HG02981 (cell line): Measurements from ENCODE around the gene NUDT14.
A peak's percentile ranks its signal among the peaks of the same experiment; 100 is the strongest.

ENCODE experiments used
- ATAC-seq: cut with Tn5 transposase; IDR thresholded peaks from one replicate; pipeline ENCODE4 v1.9.1; 2021; ENCODE audit warnings: mild to moderate bottlenecking, moderate library complexity; ENCODE audit not compliant: unreplicated experiment

The NUDT14 gene

GRCh38 chr14:105180592-105181548, at the start of gene NUDT14:
Gene NUDT14, minus strand, starts transcription at chr14:105181312. Its CDS starts 103 bp downstream, at chr14:105181209.
- ATAC-seq, result peak; percentile 57

DNA sequence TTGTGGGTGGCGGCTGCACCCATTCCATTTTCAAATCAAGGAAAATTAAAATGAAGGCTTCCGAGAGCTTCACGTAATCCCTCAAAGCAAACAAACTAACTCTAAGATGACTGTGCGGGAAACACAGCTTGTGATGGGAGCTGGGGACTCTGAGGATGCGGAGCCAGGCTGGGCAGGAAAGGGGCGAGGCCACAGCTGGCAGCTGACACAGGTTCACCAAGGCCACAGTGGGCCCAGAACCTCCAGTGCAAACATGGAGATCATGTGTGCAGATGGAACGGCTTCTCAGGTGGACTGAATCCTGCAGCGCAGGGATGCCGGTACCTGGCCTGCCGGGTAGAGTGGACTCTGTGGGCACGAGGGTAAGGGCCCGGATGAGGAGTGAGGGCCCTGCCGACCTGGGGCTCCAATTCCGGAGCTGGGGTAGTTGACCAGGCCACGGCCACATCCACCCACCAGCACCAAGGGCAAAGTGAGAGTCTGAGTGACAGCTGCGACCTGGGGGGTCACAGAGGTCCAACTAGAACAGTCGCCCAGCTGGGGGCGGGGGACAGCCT, 48.1 kb upstream of the NUDT14 start:
- no peak for ATAC-seq

- ATAC-seq, result no peak
These were observed 47.5 kb upstream of the NUDT14 start for GRCh38 chr14:105228562-105228961.

- no peak for ATAC-seq
These were observed 46.2 kb upstream of the NUDT14 start for GRCh38 chr14:105227346-105227745.

- no peak for ATAC-seq
These were observed 45.1 kb upstream of the NUDT14 start for GRCh38 chr14:105226198-105226597.

GRCh38 chr14:105224845-105225570, 43.9 kb upstream of the NUDT14 start:
- no peak for ATAC-seq

GRCh38 chr14:105223770-105224544, 42.8 kb upstream of the NUDT14 start:
- no peak for ATAC-seq

GRCh38 chr14:105223260-105223659, 42.1 kb upstream of the NUDT14 start:
- ATAC-seq, result no peak

DNA sequence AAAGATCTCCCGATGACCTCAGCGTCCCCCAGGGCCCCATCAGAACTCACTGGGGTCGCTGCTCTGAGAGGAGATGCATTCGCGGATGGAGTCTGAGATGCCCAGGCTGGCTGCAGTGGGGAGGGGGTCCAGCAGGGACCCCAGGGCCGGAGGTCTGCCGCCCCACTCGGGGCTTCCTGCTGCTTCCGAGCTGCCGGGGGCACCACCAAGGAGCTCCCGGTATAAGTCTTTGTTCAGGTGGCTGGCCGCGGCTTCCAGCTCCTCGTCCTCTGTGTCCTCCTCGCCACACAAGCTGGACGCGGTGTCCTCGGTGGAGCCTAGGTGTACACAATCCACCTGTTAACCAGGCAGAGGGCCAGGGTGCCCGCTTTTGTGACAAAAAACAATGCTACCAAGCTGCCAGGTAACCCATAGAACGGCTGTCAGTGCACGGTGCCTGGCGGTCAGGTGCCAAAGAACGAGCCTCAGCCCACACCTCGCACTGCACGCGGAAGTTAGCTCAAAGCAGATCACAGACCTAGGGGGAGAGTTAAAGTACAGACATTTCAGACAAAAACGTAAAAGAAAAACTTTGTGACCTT, 40.6 kb upstream of the NUDT14 start:
- no peak for ATAC-seq

DNA sequence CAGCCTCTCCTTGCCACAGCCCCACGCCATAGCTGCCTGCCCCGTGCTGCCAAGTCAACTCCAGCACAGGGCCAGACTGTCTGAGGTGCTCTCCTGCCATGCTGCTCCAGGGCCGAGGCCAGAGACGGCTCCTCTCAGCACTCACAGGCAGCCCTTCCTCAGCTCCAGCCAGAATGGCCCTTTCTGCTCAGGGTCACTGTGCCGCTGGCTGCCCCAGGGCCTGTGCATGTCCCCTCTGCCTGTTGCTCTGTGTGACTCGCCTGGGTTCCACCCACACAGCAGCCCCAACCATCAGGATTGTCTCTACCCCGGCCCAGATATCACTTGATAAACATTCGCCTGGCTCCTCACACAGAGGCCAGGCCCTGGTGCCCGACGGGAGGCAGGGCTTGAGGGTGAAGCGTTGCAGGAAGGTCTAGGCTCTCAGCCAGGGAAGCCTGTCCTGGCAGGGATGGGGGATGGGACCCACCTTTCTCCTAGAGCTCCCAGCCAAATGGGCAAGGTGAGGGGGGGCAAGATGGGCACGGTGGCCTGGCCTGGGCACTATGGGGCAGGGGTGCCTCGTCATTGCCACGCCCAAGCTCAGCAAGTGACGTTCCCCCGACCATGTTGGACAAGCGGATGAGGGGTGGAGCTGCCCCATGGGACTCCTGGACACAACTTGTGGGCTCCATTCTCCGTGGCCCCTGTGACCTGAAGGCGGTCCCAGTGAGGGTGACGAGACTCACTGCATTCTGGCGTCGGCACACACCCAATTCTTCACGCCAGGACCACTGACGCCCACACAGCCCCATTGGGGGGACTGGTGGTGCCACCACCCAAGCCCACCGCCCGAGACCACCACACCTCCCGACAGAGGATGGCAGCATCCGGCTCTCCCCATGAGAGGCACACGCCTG, 39.8 kb upstream of the NUDT14 start:
- no peak for ATAC-seq

GRCh38 chr14:105219753-105220152, 38.6 kb upstream of the NUDT14 start:
- ATAC-seq, result no peak

- no peak for ATAC-seq
These were observed 38.0 kb upstream of the NUDT14 start for GRCh38 chr14:105219043-105219612.

- ATAC-seq, result no peak
These were observed 37.5 kb upstream of the NUDT14 start for GRCh38 chr14:105218611-105219010.

DNA sequence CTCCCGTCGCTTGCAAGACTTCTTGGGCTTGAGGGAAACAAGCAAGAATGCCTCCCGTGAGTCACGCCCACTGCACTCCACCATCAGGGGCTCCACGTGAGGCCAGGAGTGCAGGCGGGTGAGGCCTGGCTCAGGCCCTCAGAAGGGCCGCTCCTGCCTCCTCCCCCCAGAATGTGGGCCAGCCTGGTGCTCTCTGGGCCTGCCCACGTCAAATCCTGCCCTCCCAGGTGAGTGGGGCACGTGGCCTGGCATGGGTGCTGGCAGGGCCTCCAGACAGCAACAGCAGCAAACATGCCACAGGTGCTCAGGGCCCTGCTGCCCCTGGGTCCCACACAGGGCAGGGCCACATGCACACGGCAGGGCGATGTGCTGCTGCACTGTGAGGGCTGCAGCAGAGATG, 36.7 kb upstream of the NUDT14 start:
- ATAC-seq, result no peak

DNA sequence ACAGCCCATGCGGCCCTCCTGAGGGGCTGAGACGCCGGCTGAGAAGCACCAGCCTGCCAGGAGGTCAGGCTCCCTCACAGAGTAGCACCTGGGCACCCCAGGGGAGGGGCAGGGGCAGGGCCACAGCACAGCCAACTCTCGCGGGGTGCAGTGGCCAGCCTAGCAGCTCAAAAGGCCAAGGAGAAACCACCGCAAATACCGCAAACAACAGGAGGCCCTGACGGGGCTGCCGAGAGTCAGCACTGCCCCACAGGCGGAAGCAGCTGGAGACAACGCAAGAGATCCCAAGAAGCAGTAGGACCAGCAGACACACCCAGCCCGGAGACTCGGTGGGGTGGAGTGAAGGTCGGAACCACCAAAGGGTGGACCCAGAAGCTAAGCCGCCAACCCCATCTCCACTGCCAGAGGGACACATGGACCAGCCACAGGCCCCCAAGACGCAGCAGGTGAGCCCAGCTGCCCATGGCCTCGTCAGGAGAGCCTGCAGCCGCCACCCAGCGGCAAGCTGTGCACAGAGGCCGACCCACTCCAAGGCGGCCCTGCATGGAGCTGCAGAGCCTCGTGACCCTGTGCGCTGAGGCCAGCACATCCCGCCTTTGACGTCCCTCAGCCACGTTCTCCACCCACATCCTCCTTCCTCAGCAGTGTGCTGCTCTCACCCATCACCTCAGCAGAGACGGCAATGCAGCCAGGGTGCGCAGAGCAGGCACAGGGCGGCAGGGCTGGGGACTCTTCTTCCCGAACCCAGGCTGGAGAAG, 35.6 kb upstream of the NUDT14 start:
- ATAC-seq, result no peak

- ATAC-seq, result no peak
These were observed 34.5 kb upstream of the NUDT14 start for GRCh38 chr14:105215602-105216001.

GRCh38 chr14:105214324-105214915, 33.3 kb upstream of the NUDT14 start:
- no peak for ATAC-seq

- ATAC-seq, result no peak
These were observed 32.2 kb upstream of the NUDT14 start for GRCh38 chr14:105213361-105213760.
